Mucosa of descending colon (tissue), 3 donors: ENCODE results near the gene C6orf89. TPM values are rescaled to one million over a fixed set of nuclear protein-coding genes. Genes with fewer than 3 reads are reported as not detected.

Source experiments
- ATAC-seq: fragments of 200-7000 bp; cut with Tn5 transposase; one replicate; pipeline ENCODE4 v1.9.1; 2020; ENCODE audit warnings: mild to moderate bottlenecking, moderate library complexity
- DNase-seq, 3 donors: peaks; one replicate each; pipeline ENCODE4 v3.0.0-alpha.2; 2020
- H3K36me3 ChIP-seq: fragments of 200-600 bp; one replicate; pipeline ENCODE4 v1.8.0; 2021; ENCODE audit warnings: low read depth, mild to moderate bottlenecking
- H3K4me1 ChIP-seq: fragments of 200-600 bp; one replicate; pipeline ENCODE4 v1.8.0; 2021; ENCODE audit warnings: low read depth, mild to moderate bottlenecking
- H3K4me3 ChIP-seq: fragments of 200-600 bp; one replicate; pipeline ENCODE4 v1.8.0; 2021; ENCODE audit warnings: mild to moderate bottlenecking
- H3K9me3 ChIP-seq: fragments of 200-600 bp; one replicate; pipeline ENCODE4 v1.8.0; 2021; ENCODE audit warnings: mild to moderate bottlenecking
- CTCF ChIP-seq: fragments of 200-600 bp; IDR thresholded peaks from one replicate; pipeline ENCODE4 v1.8.0; 2022; ENCODE audit warnings: antibody characterized with exemption, mild to moderate bottlenecking
- intact Hi-C, 2 donors: fragments of 100-400 bp; cut with DNase I in 1 of 2; cut with micrococcal nuclease in 1 of 2; formaldehyde crosslinking; loops; one replicate each; pipeline versions ENCODE4 v1.11.0 to v1.11.1; 2022; cut with DNase I, micrococcal nuclease
- total RNA-seq, 3 donors: library from RNA; stranded (reverse); fragmentation: NEBNext Ultra II Directional in 2 of 3; extraction: Animal tissue kit (Norgen Biotek cat#: 25700) in 2 of 3; gene quantifications; one replicate each; pipeline versions ENCODE4 v1.2.1 to v1.2.4, GENCODE V29; 2021 to 2023
- donor health status: DM: no; HTN: no; CAD: no; lungs with moderate emphysema.
- donor health status: DM: no; HTN: no; CAD: no.
- donor health status: DM: no; HTN: yes; CAD: no.

The C6orf89 gene
- total RNA-seq, 3 donors from 2014 or later = 53.9 to 66.6 (median 56.0) TPM

DNA sequence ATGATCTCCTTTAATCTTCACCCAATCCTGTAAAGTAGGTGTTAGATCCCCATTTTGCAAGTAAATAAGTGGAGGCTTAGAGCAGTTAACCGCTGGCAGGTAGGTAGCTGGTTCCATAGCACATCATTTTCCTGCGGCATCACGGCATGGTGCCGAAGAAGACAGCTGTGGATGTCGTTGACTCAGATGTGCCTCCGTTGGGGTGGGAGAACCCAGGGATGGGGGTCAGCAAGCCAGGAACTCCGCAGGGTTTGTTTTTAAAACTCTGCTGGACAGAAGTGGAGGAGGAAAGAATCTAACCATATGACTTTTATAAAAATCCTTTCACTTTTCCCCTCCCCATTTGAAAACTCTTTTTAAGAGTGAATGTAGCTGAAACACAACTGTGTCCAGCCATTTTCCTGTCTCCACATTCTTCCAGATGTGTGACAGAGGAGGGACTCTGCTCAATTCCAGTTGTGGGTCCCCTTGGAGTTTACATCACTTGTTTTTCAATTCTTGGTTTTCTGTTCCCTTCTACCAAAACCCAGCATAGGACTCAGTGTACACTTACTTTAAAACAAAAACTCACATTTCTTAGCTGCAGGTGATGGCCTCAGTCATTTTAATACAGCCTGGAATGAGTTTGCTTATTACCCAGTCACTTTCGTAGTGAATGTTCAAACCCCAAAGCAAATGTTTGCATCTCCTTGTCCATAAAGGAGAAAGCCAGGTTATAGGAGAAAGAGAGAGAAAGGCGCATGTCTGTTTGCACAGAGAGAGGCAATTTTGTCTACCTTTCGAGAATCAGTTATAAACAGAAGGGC is 41.2 kb downstream of the C6orf89 start:
- DNase-seq = no peak
- no peaks in the 10 kb centered on the region for H3K9me3 ChIP-seq
- H3K4me1 ChIP-seq = peaks cover 11% of the 10 kb centered on the region
- intact Hi-C loops = no loop called here
- H3K4me3 ChIP-seq = no peak overlapping the region
- no peak for ATAC-seq
- TF ChIP-seq CTCF = no peak
- H3K36me3 ChIP-seq = no peaks in the 10 kb centered on the region

DNA sequence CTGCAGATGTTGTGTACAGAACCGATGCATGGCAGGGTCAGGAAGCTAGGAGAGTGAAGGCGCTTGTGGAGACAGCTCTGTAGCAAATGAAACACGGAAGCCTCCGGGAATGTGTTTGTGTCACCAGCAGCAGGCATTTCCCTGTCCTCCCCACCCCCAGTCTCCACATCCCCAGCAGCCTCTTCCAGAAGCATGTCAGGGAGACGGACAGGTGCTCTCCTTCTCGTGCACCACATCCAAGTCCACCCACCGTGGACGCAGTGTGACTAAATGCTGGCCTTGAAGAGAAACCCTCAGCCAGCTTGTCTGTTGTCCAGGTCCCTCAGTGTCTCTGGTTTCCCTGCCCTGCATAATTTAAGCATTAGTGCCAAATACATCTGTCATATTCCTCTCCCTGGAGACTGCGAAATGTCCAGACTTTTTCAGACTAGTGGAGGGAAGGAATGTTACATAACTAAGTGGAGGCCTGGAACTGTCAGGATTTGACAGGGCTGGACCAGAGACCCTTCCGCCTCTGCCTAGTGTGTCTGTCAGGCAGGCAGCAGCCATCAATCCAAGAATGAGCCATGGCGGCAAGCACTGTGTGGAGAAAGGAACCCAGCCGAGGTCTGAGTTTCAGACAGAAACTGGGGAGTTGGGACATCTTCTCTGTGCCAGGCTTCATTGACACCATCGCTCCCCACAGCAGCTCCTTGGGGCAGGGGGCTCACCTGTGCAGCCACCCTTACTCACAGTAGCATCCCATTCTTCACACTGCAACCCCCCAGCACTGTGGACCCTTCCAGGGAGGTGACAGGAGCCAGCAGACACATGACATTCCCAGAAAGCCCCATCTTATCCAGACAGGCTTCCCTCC is 42.2 kb downstream of the C6orf89 start:
- DNase-seq (peak in 2 of 3 donors; percentile 29 to 35), ATAC-seq (peak; percentile 71)
- Histone ChIP-seq H3K4me3 (no peak overlapping the region), H3K9me3 (no peaks in the 10 kb centered on the region), H3K36me3 (no peaks in the 10 kb centered on the region), H3K4me1 (peaks cover 11% of the 10 kb centered on the region)
- intact Hi-C loops = no loop called here
- TF ChIP-seq CTCF = no peak

DNA sequence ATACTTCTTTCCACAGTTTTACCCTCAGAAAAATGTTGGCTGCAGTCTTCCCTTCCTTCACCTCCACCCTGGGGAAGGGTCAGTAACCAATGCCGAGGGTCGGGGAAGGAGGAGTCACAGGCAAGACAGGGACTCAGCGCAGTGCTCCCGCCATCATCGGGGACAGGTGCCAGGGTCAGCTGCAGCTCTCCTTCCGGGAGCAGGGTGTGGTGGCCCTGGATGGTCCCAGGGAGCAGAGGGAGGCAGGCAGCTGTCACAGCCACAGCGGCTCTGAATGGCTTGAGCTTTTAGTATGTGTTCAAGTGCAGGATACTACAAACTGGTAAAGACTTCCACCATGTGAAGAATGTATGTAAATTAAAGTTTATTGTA is 42.8 kb downstream of the C6orf89 start:
- no peaks in the 10 kb centered on the region for H3K36me3 ChIP-seq
- H3K4me1 ChIP-seq = peaks cover 11% of the 10 kb centered on the region
- intact Hi-C loops = no loop called here
- peak; percentile 39 to 61 (median 57) for DNase-seq
- no peak for TF ChIP-seq CTCF
- no peak overlapping the region for H3K4me3 ChIP-seq
- no peaks in the 10 kb centered on the region for H3K9me3 ChIP-seq
- peak; percentile 86 for ATAC-seq

GRCh38 chr6:36929152-36929551 is 43.4 kb downstream of the C6orf89 start:
- no peak for TF ChIP-seq CTCF
- Histone ChIP-seq H3K9me3 (no peaks in the 10 kb centered on the region), H3K4me1 (peaks cover 11% of the 10 kb centered on the region), H3K4me3 (no peak overlapping the region), H3K36me3 (no peaks in the 10 kb centered on the region)
- DNase-seq (no peak), ATAC-seq (no peak)
- intact Hi-C loops = no loop called here

GRCh38 chr6:36929607-36930006 is 43.9 kb downstream of the C6orf89 start:
- DNase-seq = no peak
- H3K4me3 ChIP-seq = no peak overlapping the region
- no peaks in the 10 kb centered on the region for H3K36me3 ChIP-seq
- H3K4me1 ChIP-seq = peaks cover 11% of the 10 kb centered on the region
- ATAC-seq = no peak
- no peaks in the 10 kb centered on the region for H3K9me3 ChIP-seq
- intact Hi-C loops = no loop called here
- TF ChIP-seq CTCF = no peak
